Glomerular visceral epithelial cell (primary cell): ENCODE data around the gene H2AZ1.
"Not testable (repeated sequence)": the region's sequence is repeated elsewhere in the genome, so short reads cannot be mapped to it uniquely, and the experiment has no call there.

Experiments
- DNase-seq: peaks from one replicate; pipeline ENCODE4 v3.0.0-alpha.2; 2016; ENCODE audit errors: extremely low spot score

Gene H2AZ1

DNA sequence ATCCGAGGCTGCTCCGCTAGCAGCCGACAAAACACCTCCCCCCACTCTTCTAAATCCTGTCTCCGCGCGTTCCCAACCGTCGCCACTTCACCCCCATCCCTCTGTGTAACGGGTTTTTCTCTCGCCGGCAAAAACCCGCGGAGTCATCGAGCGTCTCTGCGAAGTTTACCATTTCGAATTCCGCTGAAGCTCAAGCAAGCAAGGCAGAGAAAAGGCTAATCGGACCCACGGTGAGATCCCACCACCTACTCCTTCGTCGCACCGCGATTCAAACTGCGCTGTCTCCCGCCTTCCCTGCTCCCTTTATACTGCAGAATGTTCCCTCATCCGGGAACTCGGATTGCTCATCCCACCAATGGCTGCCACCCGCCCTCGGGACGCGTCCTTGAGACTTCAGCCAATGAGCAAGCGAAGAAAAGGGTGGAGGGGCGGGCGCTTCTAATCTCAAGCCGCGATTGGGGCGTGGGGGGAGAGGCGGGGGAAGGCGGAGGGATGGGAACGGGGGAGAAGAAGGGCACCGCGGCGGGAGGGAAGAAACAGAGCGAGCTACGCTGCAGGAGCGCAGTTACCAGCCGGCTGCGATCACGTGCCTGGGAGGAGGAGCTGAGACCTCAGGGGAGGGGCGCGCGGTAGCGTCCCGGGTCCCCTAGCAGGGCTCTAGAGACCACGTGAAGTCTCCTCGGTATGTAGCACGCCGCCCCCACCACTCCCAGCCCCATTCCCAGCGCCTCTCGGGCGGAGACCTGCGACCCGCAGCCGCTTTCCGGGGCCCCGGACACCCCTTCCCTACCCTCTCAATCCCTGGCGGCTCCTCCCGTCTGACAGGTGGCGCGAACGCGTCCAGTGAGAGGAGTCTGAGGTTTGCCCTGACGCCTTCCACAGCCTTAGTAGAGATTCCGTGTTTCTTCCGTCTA lies at the start of gene H2AZ1:
TSS of gene H2AZ1 (minus strand) at position 277 of the 914 bp plus-strand sequence. CDS start at position 172, 105 bp downstream.
- peak; percentile 100 for DNase-seq

DNA sequence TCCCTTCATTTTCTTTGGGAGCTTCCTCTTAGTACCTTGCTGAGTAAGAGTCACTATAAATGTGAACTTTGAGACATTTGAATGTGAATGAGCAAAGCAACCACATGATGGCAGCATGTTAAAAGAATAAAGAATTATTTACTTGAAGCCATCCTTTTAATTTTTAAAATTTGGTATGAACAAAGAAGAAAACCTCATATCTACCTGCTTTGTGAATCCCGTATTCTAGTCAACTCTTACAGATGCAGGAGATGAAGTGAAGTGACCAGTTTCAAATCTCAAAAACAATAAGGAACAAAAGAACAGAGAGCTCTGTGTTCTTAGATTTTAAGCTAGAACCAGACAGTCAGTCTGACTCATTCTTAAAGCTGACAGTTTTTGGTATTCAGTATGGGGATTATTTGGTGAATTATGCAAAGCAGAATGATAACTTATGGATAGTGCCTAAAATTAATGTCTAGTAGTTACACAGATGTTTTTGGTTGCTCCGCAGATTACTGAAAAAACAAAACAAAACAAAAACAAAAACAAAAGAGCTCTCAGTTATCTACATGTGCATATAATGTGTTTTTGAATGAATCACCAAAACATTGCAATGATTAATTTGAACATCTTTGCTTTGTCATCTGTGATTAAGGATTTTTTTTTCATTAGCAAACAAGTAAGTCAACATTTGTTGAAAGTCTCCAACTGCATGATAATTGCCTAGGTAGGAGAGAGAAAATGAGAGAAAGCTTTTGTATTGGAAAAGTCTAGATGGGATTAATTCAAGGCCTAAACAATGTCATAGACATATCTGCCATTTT lies 48.2 kb upstream of the H2AZ1 start:
- peak; percentile 36 for DNase-seq

DNA sequence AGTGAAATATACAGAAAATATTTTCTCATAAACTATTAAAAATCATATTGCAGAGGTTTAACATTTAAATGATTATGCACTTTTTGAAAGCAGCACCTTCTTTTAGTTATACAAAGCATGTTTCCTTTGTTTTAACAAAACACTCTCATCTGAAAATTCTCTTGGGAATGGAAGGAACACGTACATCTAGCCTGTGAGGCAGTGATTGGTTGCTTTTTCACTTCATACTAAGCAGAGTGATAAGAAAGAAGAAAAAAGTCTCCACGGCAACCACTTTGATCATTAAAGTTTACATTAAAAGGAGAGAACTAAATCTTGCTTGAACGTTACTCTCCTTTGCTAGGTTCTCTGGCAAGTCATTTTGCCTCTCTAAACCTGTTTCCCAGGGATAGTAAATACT lies 41.7 kb upstream of the H2AZ1 start:
- DNase-seq, result no peak

DNA sequence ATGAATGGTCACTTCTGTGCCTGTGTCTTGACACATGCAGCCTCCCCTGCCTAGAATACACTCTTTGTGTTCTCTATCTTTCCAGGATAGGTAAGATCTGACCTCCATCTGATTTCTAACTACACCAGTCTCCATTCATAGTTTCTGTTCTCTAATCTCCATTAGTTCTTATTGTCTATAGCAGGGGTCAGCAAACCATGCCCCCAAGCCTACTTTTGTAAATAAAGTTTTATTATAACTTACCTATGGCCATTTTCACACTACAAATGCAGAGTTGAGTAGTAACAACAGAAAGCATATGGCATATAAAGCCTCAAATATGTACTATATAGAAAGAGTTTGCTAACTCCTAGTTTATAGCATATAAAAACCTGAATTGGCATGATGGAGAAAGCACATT lies 37.6 kb upstream of the H2AZ1 start:
- DNase-seq, result no peak

DNA sequence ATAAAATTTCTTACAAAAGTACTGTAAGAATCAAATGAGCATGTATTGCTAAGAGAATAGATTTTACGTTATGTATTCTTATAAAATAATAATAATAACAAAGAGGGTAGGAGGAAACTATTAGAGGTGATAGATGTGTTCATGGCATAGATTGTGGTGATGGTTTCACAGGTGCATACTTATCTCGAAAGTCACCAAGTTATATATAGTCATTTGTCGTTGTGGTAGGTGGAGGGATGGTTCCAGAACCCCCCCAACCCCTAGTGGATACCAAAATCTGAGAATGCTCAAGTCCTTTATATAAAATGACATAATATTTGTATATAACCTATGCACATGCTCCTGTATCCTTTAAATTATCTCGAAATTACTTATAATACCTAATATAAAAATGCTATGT lies 36.7 kb upstream of the H2AZ1 start:
- DNase-seq, result no peak

DNA sequence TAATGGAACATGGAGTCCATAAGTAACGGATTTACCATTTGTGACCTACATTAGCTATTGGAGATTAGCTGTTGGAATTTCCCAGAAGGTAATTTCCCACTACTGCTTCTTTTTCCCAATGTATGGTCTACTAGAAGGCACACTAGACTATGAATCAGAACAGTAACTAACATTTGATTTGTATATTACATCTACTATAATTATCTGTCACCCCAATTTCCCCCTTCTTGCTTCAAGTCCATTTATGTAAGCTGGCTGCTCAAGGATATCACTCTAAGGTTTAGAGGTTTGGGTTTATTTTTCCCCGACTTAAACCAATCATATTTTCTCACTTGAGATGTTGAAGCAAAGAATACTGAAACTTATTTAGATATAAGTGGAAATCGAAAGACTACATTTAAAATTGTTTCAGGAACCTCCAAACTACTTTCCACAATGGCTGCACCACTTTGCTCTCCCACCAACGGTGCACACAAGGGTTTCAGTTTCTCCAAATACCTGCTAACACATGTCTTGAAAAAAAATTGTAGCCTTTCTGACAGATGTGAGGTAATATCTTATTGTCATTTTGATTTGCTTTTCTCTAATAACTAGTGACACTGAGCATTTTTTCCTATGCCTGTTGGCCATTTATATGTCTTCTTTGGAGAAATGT lies 33.3 kb upstream of the H2AZ1 start:
- no peak for DNase-seq

DNA sequence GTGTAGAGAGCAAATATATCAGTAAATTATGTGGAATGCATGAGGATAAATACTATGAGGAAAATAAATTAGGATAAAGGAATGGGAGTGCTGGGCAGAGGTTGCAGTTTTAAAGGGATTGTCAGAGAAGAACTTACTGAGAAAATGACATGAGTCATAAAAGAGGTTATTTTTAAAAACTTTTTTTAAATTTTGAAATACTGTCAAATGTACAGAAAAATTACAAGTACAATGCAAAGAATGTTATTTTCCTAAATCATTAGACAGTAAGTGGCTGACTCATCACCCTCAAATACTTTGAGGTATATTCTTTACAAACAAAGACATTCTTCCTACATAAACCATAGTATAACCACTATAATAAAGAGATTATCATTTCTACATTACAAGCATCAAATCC lies 29.8 kb upstream of the H2AZ1 start:
- DNase-seq, result peak; percentile 6

DNA sequence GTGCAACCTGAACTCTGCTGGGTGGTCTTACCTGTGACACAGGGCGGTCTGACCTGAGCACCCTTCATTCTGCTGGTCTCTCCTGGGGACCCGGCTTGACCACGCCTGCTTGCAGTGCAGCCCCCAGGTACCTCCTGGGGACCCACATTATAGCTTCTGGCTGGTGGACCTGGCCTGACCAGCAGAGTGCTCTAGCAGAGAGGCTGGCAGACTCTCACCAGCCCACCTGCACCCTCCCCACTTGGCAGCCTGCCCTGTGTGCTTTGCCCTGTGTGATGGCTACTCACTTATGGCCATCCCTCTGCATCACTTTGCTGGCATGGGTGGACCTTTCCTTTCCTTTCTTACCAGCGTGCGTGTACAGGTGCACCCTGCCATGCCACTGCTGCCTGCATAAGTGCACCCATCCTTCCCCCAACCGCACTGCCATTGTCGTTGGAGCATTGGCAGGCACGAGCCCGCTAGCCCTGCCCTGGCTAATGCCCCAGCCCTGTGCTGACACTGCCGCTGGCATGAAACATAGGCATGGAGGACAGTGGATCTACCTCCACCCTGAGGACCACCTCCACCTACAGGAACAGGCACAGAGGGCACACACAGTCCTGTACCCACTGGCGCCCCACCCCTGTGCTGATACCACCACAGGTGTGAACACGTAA lies 21.5 kb upstream of the H2AZ1 start:
- no peak for DNase-seq

DNA sequence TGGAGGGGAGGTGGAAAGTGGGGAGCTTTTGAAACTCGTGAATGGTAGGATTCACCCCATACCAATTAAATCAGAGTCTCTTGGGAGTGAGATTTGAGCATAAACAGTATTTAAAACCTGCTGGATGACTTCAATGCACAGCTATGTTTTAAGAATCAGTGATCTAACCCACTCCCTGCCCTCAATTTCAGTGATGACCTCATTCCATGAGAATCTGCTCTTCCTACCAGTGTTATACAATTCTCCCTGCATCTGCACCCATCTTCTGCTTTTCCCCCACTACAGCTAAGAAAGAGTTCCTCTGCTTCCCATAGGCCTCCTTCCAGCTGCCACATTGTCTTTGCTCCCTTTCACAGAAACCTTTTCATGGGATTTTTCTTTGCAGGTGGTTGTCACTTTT lies 18.3 kb upstream of the H2AZ1 start:
- peak; percentile 78 for DNase-seq

DNA sequence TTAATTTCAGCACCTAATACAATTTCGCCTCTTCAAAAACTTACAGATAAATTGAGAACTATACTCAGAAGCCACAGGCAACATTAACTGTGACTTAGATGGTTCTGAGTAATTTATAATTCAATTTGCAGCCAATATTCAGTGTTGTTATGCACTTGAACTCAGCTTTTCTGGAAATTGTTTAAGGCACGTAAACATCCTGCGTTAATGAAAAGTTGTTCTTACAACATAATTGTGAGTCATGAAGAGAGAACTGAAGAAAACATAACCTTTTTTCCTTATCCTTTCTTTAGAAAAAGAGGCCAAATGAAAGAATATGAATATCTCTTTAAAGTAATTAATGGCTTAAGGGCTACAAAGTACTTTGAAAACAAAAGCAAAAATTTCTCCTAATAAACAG lies 16.6 kb upstream of the H2AZ1 start:
- DNase-seq, result no peak

DNA sequence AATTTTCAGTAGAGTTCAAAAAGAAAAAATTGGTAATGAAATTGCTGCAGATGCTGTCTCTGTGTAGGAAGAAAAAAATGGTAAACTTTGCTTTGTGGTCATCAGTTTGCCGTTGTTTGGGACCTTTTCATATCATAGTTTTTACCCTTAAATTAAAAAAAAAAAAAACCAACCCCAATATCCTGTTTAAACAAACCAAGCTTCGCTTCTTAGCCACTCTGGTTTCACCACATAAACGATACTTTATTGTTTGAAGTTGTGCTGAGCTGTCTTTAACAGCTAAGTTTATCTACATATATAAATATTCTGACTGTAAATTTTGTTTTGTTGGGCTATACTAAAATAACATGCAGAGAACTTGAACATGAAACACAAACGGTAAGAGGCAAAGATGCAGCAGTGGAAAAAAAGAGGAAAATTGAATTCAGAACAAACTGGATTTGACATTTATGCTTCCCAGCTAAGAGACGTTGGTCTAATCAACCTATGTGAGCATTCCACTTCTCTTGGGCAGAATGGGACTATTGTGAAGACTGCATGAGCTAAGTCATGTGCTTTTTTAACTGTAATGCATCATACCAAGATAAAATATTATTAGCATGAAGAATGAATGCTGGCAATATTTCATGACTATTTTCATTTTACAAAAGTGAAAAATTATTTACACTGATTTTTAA lies 15.7 kb upstream of the H2AZ1 start:
- no peak for DNase-seq

DNA sequence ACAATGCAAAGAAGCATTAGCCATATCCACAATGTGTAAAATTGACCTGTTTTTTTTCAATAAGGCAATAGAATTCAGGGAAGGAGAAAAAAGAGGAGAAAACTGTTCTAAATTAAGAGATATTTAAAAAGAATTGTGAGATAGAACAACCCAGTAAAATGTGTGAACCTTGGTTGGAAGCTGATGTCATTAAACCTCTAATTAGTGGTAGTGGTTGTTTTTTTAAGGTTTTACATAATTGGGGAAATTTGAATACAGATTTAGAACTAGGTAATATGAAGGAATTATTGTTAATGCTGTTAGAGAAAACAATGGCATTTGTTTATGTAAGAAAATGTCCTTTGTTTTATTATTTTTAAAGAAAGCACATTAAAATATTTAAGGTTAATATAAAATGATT lies 15.1 kb upstream of the H2AZ1 start:
- DNase-seq, result no peak

DNA sequence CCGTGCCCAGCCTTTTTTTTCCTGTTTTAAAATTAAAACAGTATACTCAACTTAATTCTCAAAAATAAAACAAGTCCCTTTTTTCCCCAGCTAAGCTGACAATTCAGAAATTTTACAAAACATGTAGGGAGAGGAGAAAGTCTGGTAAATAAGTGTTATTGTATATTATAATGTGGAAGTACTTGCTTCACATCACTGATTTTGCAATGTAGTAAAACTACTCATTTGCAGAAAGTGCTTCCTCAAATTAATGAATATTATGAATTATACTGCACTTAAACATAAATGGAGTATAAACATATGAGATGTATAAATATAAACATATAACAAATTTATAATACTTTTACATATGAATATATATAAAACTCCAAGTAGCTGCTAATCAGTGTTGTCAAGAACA lies 11.6 kb upstream of the H2AZ1 start:
- no peak for DNase-seq

DNA sequence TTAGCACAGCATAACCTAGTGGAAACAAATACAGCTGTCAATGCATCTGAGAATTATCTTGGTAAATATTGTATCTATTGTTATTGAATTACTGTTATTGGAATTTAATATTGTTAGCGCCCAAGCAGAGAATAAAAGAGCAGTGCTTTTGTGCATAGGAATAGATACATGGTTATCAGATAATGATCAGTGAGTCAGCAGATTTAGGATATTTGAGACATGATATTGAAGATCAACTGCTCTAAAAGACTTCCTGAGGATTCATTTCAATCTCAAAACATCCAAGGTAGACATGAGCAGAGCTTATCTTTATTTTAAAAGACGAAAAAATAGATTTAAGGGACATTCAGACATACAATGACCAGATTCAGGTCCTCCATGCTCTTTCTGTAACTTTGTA lies 10.6 kb upstream of the H2AZ1 start:
- DNase-seq, result no peak

DNA sequence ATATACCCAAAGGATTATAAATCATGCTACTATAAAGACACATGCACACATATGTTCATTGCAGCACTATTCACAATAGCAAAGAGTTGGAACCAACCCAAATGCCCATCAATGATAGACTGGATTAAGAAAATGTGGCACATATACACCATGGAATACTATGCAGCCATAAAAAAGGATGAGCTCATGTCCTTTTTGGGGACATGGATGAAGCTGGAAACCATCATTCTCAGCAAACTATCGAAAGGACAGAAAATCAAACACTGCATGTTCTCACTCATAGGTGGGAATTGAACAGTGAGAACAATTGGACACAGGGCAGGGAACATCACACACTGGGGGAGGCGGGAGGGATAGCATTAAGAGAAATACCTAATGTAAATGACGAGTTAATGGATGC lies 8.1 kb upstream of the H2AZ1 start:
- not testable (repeated sequence) for DNase-seq

DNA sequence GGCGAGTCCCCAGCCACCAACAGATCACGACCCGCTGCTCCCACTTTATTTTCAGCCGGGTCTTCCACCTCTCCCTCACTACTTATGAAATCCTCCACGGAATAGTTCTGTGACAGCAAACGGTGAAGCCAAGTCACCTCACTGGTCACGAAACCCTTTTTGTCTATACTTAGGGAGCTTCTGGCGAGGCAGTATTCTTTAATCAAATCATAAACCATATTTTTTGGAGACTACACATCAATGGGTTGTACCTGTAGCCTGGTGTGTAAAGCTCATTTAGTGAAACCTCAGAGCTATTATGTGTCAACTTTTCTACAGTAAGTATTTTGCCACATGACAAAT lies 809 bp upstream of the H2AZ1 start:
- DNase-seq, result no peak

DNA sequence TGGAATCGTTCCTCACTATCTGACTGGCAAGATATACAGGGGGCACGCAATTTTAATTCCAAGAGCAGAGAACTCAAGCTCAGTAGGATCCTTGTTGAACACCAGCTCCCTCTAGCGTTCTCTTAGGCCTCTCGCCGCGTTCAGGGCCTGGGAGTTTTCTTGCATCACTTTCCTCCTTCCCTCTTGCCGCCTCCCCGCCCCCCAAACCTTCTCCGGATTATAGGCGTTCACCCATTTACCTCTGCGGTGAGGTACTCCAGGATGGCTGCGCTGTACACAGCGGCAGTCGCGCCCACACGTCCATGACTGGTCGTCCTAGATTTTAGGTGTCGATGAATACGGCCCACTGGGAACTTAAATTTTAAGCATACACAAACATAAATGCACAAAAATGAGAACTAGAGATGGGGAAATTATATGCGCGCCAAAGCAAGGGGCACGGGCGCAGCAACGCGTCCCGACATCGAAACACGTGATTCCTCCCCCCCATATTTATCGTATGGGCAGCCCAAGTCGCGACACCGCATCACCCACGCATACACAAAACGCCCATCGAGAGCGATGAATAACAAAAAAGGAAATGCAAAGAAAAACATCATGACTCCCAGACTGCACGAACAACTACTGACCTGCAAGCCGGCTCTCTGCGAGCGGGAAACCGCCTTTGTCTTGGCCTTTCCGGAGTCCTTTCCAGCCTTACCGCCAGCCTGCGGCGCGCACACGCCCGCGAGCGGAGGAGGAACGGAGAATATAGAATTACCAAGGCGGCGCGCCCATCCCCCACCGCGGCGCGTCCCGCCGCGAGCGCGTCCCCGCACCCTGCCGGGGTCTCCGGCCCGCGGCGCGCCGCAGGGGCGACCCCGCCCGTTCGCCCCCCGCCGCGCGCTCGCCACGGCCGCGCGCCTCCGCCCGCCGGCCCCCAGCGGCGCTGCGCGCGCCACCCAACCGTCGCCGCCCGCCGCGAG lies 759 bp downstream of the H2AZ1 start:
- DNase-seq, result peak; percentile 95

DNA sequence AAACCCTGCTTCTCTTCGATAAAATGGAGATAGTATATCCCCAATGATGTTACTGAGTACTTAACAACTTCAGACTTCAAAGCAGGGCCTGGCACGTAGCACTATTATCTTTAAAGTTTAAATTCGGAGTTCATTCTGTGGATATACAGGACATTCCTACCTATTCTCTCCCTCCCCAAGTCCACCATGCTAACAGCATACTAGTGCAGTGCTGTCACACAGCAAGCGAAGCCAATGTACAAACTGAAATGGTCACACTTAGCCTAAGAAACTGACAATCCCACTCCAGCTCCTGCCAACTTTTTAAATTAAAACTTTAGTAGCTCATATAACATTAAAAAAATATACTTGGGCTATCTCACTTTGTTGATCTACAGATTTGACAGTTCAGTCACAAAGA lies 2.5 kb downstream of the H2AZ1 start:
- DNase-seq, result peak; percentile 8

DNA sequence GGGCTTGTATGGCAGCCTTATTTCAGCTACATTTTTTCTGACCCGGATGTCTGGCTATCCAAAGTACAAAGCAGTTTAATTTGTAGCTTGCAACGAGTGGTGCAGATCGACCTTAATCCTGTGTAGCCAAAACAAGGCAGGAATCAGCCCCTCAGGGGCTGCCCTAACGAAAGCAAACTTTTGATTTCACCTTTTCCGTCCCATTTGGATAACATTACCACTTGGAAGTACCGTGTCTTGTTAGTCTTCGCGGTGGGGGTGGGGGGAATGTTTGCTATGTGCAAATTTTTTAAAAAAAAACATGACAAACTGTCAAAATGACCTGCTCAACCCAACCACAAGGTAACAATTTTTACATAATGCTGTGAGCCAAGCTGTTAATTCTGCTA lies 2.9 kb downstream of the H2AZ1 start:
- no peak for DNase-seq
